T-helper 1 cell treated with Interleukin-12 subunit alpha and Interleukin-12 subunit beta and Interleukin-4 antibody, amounts not matched to agents 30 ng/mL and 1 ng/mL, for 36 hours (primary cell): ENCODE data around the gene MBOAT2. TPM values are rescaled to one million over a fixed set of nuclear protein-coding genes. Genes with fewer than 3 reads are reported as not detected.

Source experiments
- intact Hi-C: fragments of 100-400 bp; cut with micrococcal nuclease; formaldehyde crosslinking; loops from one replicate; pipeline ENCODE4 v1.15.1; 2024
- total RNA-seq: library from RNA; stranded (reverse); gene quantifications from 2 replicates; pipeline ENCODE4 v1.2.3, GENCODE V29; 2022

The MBOAT2 gene
- total RNA-seq, 1 donor from 2014 or later, result 4.7 TPM

DNA sequence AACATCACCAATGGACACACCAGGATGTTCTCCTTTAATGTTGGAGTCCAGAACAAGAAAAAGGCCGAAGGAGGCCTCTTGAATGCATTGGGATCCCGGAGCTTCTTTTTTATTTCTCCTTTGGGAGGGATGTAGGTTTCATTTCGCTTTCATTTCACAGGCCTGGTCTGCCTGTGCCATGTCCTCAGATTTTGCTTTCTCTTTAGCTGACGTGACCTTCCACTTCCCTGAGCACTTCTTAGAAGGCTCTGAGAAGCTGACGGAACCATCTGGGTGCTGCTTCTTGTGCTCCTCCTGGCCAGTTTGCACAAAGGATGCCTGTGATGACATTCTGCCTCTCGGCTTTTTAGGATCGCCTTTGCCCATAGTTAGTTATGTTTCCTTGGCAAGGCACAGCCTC, 15.1 kb upstream of the MBOAT2 start:
- intact Hi-C loops, result no loop called here

DNA sequence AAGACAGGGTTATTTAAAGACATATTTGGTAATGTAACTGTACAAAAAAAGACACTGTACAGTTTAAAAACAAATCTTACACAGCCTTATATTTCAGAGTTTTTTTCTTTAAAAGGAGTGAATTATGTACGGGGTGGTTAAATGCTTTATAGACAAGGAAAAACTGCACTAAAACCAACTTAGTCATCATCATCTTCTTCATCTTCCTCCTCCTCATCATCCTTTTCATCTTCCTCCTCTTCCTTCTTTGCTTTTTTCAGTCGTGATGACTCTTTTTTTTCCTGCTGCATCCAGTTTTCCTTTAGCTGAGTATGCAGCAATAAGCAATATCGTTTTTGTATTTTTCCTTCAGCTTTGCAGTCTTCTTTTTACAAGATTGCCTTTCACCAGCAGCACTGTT, 14.6 kb upstream of the MBOAT2 start:
- intact Hi-C loops, result no loop called here

- intact Hi-C loops, result no loop called here
Measured at GRCh38 chr2:9017411-9017810, 13.9 kb upstream of the MBOAT2 start.

- intact Hi-C loops, result no loop called here
Measured at GRCh38 chr2:9015998-9016397, 12.5 kb upstream of the MBOAT2 start.

- intact Hi-C loops, result no loop called here
Measured at GRCh38 chr2:9013403-9013802, 9.9 kb upstream of the MBOAT2 start.

- intact Hi-C loops, result no loop called here
Measured at GRCh38 chr2:9010866-9011265, 7.4 kb upstream of the MBOAT2 start.

DNA sequence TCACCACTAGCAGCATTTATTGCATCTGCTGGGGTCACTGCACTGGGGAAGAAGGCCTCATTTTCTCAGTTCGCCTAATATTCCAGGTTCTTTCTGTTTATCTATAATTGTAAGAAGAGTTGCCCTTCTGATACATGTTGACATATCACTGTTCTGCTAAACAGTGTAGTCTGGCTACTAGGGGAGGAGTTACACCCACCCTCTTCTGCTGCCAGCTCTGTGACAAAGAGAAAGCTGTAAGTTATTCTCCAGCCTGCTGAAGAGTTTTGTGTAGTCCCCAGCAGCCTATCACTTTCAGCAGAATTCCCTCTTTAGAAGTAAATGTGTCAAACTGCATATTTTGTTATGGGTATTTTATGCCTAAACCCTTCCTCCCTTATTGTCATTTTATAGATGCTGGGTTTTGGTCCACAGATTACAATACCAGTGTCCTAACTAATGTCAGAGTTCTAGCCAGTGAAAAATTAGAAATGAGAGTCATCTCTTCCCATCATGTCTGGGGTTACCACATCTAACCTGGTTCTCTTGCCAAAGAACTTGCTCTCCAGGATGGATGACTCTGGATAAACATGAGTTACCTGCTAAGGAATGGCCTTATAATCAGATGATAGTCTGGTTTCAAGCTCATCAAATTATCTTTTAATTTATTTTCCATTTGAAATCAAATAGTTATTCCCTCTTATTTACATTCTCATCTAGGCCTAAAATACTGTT, 5.6 kb upstream of the MBOAT2 start:
- intact Hi-C loops, result loop anchor here (10.0 kb wide), 1 partner anchor 626 kb away; the partner anchor contains the start of gene YWHAQ

DNA sequence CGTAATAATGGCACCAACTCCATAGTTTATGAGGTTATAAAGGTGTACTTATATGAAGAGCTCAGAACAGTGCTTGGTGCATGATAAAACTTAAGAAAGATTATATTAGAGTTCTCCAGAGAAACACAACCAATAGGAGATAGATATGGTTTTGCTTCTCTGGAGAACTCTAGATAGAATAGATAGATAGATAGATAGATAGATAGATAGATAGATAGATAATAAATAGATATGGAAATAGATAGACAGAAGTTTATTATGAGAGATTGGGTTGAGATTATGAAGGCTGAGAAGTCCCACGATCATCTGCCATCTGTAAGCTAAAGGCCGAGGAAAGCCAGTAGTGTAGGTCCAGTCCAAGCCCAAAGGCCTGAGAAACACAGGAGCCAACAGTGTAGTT, 2.9 kb upstream of the MBOAT2 start:
- intact Hi-C loops, result loop anchor here (10.0 kb wide), 1 partner anchor 628 kb away; the partner anchor contains the start of gene YWHAQ

DNA sequence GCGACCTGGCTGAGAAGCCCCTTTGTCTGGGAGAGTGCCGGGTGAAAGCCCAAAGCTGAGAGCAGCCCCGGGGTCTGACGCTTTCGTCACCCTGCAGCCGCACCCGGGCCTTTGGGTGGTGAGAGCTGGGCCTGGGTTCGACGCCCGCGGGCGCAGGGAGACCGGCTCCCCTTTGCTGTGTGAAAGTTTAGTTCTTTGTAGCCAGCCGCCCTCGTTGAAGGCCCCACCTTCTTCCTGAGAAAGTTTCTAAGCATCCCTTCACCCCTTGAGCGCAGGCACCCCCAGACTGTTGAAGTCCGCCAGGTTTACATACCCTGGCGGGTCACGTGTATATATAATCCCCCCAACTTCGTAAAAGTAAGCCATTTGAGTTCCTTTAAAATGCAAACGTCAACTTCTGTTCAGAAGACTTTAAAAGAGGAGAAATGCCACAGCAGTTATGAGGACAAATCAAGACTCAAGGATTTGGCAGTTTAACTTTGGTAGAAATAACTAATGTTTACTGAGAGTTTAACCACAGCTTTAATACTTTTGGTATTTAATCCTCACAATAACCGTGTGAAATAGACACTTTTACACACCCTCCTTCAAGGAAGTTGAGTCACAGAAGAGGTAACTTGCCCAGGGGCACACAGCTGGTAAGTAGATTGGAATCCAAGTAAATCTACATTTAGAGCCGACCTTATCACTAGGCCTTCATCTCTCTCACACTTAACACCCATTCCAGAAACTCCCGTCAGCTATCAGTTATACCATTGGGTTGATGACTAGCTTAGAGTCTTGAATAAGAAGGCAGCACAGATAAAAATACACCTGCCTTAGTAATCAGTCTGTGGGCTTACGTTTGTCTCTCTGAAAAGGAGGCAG, 1.1 kb upstream of the MBOAT2 start:
- intact Hi-C loops, result loop anchor here (1.0 to 10.0 kb wide), 3 partner anchors 167 to 630 kb away; partner anchors contain the start of genes CPSF3, ITGB1BP1, KIDINS220 and YWHAQ

DNA sequence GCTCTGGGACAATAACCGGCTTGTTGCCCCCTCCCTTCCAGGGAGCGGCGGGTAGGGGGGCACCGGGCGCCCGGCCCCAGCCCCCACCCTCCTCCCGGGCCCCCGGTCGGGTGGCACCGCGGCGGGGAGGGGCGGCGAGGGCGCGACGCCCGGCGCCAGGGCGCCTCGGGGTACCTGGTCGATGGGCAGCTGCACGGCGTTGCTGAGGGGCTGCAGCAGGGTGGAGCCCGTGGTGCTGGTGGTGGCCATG, 193 bp downstream of the MBOAT2 start:
- intact Hi-C loops, result loop anchor here (5.0 to 10.0 kb wide), 2 partner anchors 419 to 632 kb away; partner anchors contain the start of genes CPSF3, ITGB1BP1 and YWHAQ

- intact Hi-C loops, result loop anchor here (5.0 to 10.0 kb wide), 2 partner anchors 420 to 632 kb away; partner anchors contain the start of genes CPSF3, ITGB1BP1 and YWHAQ
Measured at GRCh38 chr2:9002637-9003365, 683 bp downstream of the MBOAT2 start.

DNA sequence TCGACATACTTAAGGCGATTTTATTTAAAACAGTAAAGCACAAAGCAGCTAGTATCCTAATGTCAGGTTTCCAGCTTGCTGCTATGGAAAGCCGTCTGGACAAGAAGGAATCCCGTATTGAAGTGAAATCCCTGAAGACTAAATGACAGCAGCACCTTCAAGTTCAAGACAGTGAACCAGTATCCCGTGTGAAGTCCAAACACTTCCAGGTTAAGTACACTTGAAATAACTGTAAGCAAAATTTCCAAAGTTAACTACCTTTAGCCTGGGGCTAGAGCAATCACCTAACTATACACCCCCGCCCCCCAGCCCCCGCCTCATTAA, 1.2 kb downstream of the MBOAT2 start:
- intact Hi-C loops, result loop anchor here (5.0 to 10.0 kb wide), 2 partner anchors 420 to 633 kb away; partner anchors contain the start of genes CPSF3, ITGB1BP1 and YWHAQ

DNA sequence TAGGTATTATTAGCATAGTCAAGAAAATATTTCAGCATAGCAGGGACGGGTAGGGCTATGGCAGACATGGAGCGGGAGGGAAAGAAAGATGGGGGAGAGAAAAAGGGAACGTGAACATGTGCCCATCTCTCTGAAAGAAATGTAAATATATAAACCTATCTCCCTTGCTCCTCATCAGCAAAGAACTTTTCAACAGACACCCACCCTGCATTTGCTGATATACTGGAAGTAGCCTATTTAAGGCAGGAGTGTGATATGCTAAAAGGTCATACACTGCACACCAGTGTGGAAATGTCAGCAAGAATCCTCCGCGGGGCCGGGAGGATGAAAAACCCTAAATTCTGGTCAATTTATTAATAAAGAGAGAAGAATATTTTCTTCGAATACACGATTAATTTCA, 1.7 kb downstream of the MBOAT2 start:
- intact Hi-C loops, result loop anchor here (5.0 to 10.0 kb wide), 2 partner anchors 421 to 633 kb away; partner anchors contain the start of genes CPSF3, ITGB1BP1 and YWHAQ

GRCh38 chr2:9001229-9001628, 2.3 kb downstream of the MBOAT2 start:
- intact Hi-C loops, result loop anchor here (5.0 to 10.0 kb wide), 2 partner anchors 421 to 634 kb away; partner anchors contain the start of genes CPSF3, ITGB1BP1 and YWHAQ

GRCh38 chr2:9000442-9000841, 3.0 kb downstream of the MBOAT2 start:
- intact Hi-C loops, result loop anchor here (5.0 to 10.0 kb wide), 2 partner anchors 422 to 634 kb away; partner anchors contain the start of genes CPSF3, ITGB1BP1 and YWHAQ

DNA sequence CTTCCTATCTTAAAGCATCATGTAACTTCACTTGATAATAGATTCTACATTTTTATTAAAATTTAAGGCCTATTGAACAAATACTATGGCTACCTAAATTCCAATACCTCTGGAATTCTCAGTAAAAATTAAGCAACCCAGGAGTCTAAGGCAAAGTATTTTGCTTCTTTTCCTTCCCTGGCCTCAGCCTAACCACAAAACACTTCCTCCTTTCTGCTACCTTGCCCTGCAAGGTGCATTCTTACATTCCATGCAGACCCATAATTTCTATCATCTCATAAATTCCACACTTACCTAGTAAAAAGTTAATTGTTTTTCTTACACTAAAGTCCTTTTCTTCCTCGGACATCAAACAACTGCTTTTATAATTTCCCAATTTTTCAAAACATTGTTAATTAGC, 3.7 kb downstream of the MBOAT2 start:
- intact Hi-C loops, result loop anchor here (5.0 to 10.0 kb wide), 2 partner anchors 423 to 635 kb away; partner anchors contain the start of genes CPSF3, ITGB1BP1 and YWHAQ

DNA sequence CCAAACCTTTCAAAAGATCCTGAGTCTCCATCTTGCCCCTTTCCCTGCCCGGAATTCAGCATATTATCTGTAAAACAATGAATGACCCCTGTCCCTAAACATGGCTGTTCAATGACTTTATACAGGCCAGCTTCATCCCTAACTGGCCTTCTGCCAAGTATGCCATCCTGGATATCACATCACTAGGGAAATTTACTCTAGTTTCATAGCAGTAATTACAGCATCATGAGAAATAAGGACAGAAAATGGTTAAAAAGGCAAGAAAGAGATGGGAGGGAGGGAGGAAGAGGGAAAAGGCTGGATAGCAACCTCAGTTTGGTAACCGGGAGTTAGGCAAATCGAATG, 4.4 kb downstream of the MBOAT2 start:
- intact Hi-C loops, result no loop called here

DNA sequence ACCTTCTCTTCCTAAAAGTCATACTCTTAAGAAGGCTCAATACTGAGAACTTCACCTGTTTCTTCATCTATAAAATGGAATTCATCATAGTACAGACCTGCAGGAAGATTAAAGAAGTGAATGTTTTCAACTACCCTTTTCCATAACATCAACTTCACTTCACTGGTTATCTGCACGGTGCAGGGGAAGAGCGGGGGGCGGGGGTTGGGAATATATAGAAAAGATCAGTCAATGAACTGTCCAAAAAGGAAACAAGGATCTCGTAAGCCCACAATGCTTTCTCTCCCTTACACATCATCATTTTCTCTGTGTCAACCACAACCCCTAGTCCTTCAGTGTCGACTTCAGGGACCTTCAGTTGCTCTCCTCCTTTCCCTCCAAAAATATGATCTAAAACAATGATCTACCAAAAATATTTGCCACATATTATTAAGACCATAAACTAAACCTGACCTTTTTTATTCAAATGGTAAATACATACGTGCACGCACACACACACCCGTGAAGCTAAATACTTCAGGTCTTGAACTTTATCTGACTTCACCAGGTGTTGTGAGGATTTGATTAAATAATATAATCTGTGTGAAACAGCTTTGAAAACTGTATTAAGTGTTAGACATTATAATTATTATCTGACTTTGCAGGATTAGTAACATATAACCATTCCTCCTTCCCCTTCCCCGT, 4.9 kb downstream of the MBOAT2 start:
- intact Hi-C loops, result no loop called here

DNA sequence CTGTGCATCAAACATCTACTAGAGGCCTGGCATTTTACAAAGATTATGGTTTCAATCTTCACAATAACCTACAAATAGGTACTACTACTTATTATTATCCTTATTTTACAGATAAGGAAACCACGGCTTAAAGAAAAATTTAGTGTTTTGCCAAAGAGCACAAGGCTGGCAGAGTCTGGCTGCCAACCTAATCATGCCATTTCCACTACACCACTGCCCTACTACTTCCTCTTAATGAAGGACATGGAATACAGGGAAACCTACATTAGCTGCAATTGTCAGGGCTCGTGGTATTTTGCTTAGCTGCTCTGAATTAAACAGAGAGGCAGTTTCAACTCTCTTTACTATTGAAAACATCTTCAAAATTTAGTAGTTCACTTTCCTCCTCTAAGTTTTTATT, 5.9 kb downstream of the MBOAT2 start:
- intact Hi-C loops, result no loop called here

GRCh38 chr2:8997108-8997507, 6.4 kb downstream of the MBOAT2 start:
- intact Hi-C loops, result no loop called here

- intact Hi-C loops, result no loop called here
Measured at GRCh38 chr2:8996006-8996405, 7.5 kb downstream of the MBOAT2 start.
